HepG2 (cell line): ENCODE data around the gene FTSJ1. TPM values are rescaled to one million over a fixed set of nuclear protein-coding genes. Genes with fewer than 3 reads are reported as not detected.

Experiments
- ASH2L ChIP-seq: fragments of 300-600, 200-600 bp; sonication (generic); IDR thresholded peaks from 2 replicates; pipeline ENCODE4 v1.7.0; 2017; ENCODE audit warnings: low read depth, mild to moderate bottlenecking, moderate library complexity, mixed read lengths, low read length; ENCODE audit not compliant: insufficient read length
- CREBL2 ChIP-seq: sonication (generic); formaldehyde crosslinking; IDR thresholded peaks from 2 replicates; pipeline ENCODE4 v1.8.1; 2023; ENCODE audit warnings: missing genetic modification reagents, mild to moderate bottlenecking, borderline replicate concordance
- EZH2 ChIP-seq: conservative IDR thresholded peaks from 2 replicates; pipeline ENCODE4 v1.6.1; 2012; ENCODE audit warnings: mild to moderate bottlenecking, low read depth, low read length, moderate library complexity
- HNRNPL ChIP-seq: fragments of 200-400 bp; formaldehyde crosslinking; IDR thresholded peaks from 2 replicates; pipeline ENCODE4 v1.6.1; 2017; ENCODE audit warnings: mild to moderate bottlenecking, low read depth, low read length
- KDM2A ChIP-seq: sonication (generic); formaldehyde crosslinking; IDR thresholded peaks from 2 replicates; pipeline ENCODE4 v1.4.0; 2020; ENCODE audit warnings: low read depth, missing genetic modification reagents, borderline replicate concordance
- KDM4B ChIP-seq: sonication (generic); formaldehyde crosslinking; IDR thresholded peaks from 2 replicates; pipeline ENCODE4 v1.4.0; 2020; ENCODE audit warnings: missing genetic modification reagents
- MAF1 ChIP-seq: sonication (generic); formaldehyde crosslinking; IDR thresholded peaks from 2 replicates; pipeline ENCODE4 v1.5.0; 2020; ENCODE audit warnings: missing genetic modification reagents, borderline replicate concordance
- MATR3 ChIP-seq: sonication (generic); formaldehyde crosslinking; IDR thresholded peaks from 2 replicates; pipeline ENCODE4 v1.4.0; 2020; ENCODE audit warnings: missing genetic modification reagents
- MTF1 ChIP-seq: sonication (generic); formaldehyde crosslinking; IDR thresholded peaks from 2 replicates; pipeline ENCODE4 v1.5.0; 2020; ENCODE audit warnings: missing genetic modification reagents
- ONECUT2 ChIP-seq: sonication (generic); formaldehyde crosslinking; IDR thresholded peaks from 2 replicates; pipeline ENCODE4 v1.4.0; 2020; ENCODE audit warnings: missing genetic modification reagents
- PBX2 ChIP-seq: IDR thresholded peaks from 2 replicates; pipeline ENCODE4 v1.6.1; 2016; ENCODE audit warnings: control low read depth
- RELA ChIP-seq: sonication (generic); formaldehyde crosslinking; IDR thresholded peaks from 2 replicates; pipeline ENCODE4 v1.4.0; 2020; ENCODE audit warnings: missing genetic modification reagents
- RNF219 ChIP-seq: sonication (generic); formaldehyde crosslinking; IDR thresholded peaks from 2 replicates; pipeline ENCODE4 v1.5.0; 2020; ENCODE audit warnings: mild to moderate bottlenecking, missing genetic modification reagents
- TFAP4 ChIP-seq: sonication (generic); IDR thresholded peaks from 2 replicates; pipeline ENCODE4 v1.6.1; 2016; ENCODE audit warnings: low read depth, borderline replicate concordance
- ZHX1 ChIP-seq: sonication (generic); formaldehyde crosslinking; IDR thresholded peaks from 2 replicates; pipeline ENCODE4 v1.8.1; 2022; ENCODE audit warnings: low read depth, mild to moderate bottlenecking, missing genetic modification reagents
- ZNF574 ChIP-seq: sonication (generic); formaldehyde crosslinking; IDR thresholded peaks from 2 replicates; pipeline ENCODE4 v1.4.0; 2020; ENCODE audit warnings: missing genetic modification reagents
- ZNF614 ChIP-seq: IDR thresholded peaks from 2 replicates; pipeline ENCODE4 v1.6.1; 2018; ENCODE audit warnings: missing biosample characterization, missing genetic modification reagents, inconsistent platforms, borderline replicate concordance
- ZSCAN12 ChIP-seq: sonication (generic); formaldehyde crosslinking; IDR thresholded peaks from 2 replicates; pipeline ENCODE4 v1.9.0; 2021; ENCODE audit warnings: mild to moderate bottlenecking, missing genetic modification reagents
- polyA plus RNA-seq, 8 experiments: library from polyadenylated mRNA; depleted of rRNA in 3 of 8; stranded (reverse) in 7 of 8; unstranded in 1 of 8; fragments of >200 nt; fragmentation: Illumina TruSeq in 4 of 8; extraction: Trizol in 4 of 8; gene quantifications; 2 replicates each; pipeline versions ENCODE4 v1.2.1 to v1.2.3, GENCODE V29; 2011 to 2016; ENCODE audit warnings: low read depth in 4 of 8, missing spikeins in 1 of 8, mixed read lengths in 1 of 8; ENCODE audit not compliant: insufficient read depth in 1 of 8
- total RNA-seq, 5 experiments: library from RNA; depleted of rRNA; stranded (reverse); fragments of >200 nt; fragmentation: Illumina TruSeq; extraction: Trizol; gene quantifications; 2 replicates each; pipeline ENCODE4 v1.2.3, GENCODE V29; 2016; ENCODE audit warnings: low read depth in 1 of 5

FTSJ1 gene
- total and polyA plus RNA-seq, 2 of the 13 experiments (the other 11 are each of a cell fraction or from before 2014, with no cell fraction given), result 30.3 to 37.9 TPM

- no peak for TF ChIP-seq PBX2 (CRISPR knock-in tag)
- no peak for TF ChIP-seq RNF219 (CRISPR knock-in tag)
- no peak for TF ChIP-seq MTF1 (CRISPR knock-in tag)
- peak; percentile 91 for TF ChIP-seq ONECUT2
- TF ChIP-seq TFAP4, result no peak
- no peak for TF ChIP-seq EZH2
- TF ChIP-seq ZNF614, result no peak
- TF ChIP-seq ZHX1 (CRISPR knock-in tag), result 0 out of 2 replicates have a peak, but pooled peaks have one; percentile 50
- peak; percentile 73 for TF ChIP-seq ASH2L
- TF ChIP-seq KDM2A (CRISPR knock-in tag), result peak; percentile 60; the same call in 1 of the 2 replicates
- no peak for TF ChIP-seq ZSCAN12 (CRISPR knock-in tag)
- TF ChIP-seq HNRNPL, result no peak
- no peak for TF ChIP-seq MATR3 (CRISPR knock-in tag)
- TF ChIP-seq RELA (CRISPR knock-in tag), result no peak
- no peak for TF ChIP-seq CREBL2 (CRISPR knock-in tag)
- TF ChIP-seq KDM4B (CRISPR knock-in tag), result 0 out of 2 replicates have a peak, but pooled peaks have one; percentile 10
- peak; percentile 71; the same call in 1 of the 2 replicates for TF ChIP-seq ZNF574 (CRISPR knock-in tag)
- no peak for TF ChIP-seq MAF1 (CRISPR knock-in tag)
Observed at GRCh38 chrX:48475774-48476577, at the start of gene FTSJ1 (continued).
